Measurements from ENCODE around the gene TOX4.

The TOX4 gene

GRCh38 chr14:21533294-21533693 is 56.3 kb downstream of the TOX4 start:
- no peak overlapping the region for H3K27ac ChIP-seq
- H3K4me3 ChIP-seq (IDR thresholded peaks at IDR 0.05; ENCODE audit: insufficient read depth, low read depth, low read length): no peak overlapping the region
- no peak overlapping the region for H2AFZ ChIP-seq (ENCODE audit: low read depth)
- no peak for TF ChIP-seq CTCF (conservative IDR thresholded peaks at IDR 0.05; ENCODE audit: low read depth, low read length)
- H3K36me3 ChIP-seq (ENCODE audit: insufficient read depth): no peaks in the 10 kb centered on the region
- H3K4me1 ChIP-seq (ENCODE audit: low read depth, poor library complexity, severe bottlenecking): peaks cover 5% of the 10 kb centered on the region
- H3K9ac ChIP-seq: no peak overlapping the region
- no peaks in the 10 kb centered on the region for H3K79me2 ChIP-seq (ENCODE audit: insufficient read depth, low read depth)
- H3K4me2 ChIP-seq: no peak overlapping the region
- H3K27me3 ChIP-seq (ENCODE audit: insufficient read depth, low read depth): no peaks in the 10 kb centered on the region
- no peaks in the 10 kb centered on the region for H4K20me1 ChIP-seq (ENCODE audit: insufficient read depth)

- H3K4me3 ChIP-seq (IDR thresholded peaks at IDR 0.05; ENCODE audit: insufficient read depth, low read depth, low read length): no peak overlapping the region
- no peak overlapping the region for H3K9ac ChIP-seq
Observed at GRCh38 chr14:21534576-21534975, 57.6 kb downstream of the TOX4 start.

GRCh38 chr14:21535545-21536417 is 58.8 kb downstream of the TOX4 start:
- Histone ChIP-seq H3K4me3 (IDR thresholded peaks at IDR 0.05; ENCODE audit: insufficient read depth, low read depth, low read length) (no peak overlapping the region), H3K9ac (no peak overlapping the region), H4K20me1 (ENCODE audit: insufficient read depth) (no peaks in the 10 kb centered on the region), H3K79me2 (ENCODE audit: insufficient read depth, low read depth) (no peaks in the 10 kb centered on the region), H3K4me2 (no peak overlapping the region), H3K36me3 (ENCODE audit: insufficient read depth) (no peaks in the 10 kb centered on the region), H3K27me3 (ENCODE audit: insufficient read depth, low read depth) (no peaks in the 10 kb centered on the region), H2AFZ (ENCODE audit: low read depth) (no peak overlapping the region), H3K27ac (no peak overlapping the region), H3K4me1 (ENCODE audit: low read depth, poor library complexity, severe bottlenecking) (no peaks in the 10 kb centered on the region)
- TF ChIP-seq CTCF (conservative IDR thresholded peaks at IDR 0.05; ENCODE audit: low read depth, low read length): no peak

More at GRCh38 chr14:21534576-21534975, 57.6 kb downstream of the TOX4 start:
- no peak overlapping the region for H2AFZ ChIP-seq (ENCODE audit: low read depth)
- TF ChIP-seq CTCF (conservative IDR thresholded peaks at IDR 0.05; ENCODE audit: low read depth, low read length): no peak
- H3K27me3 ChIP-seq (ENCODE audit: insufficient read depth, low read depth): no peaks in the 10 kb centered on the region
- H3K79me2 ChIP-seq (ENCODE audit: insufficient read depth, low read depth): no peaks in the 10 kb centered on the region
- H3K4me1 ChIP-seq (ENCODE audit: low read depth, poor library complexity, severe bottlenecking): no peaks in the 10 kb centered on the region
- H4K20me1 ChIP-seq (ENCODE audit: insufficient read depth): no peaks in the 10 kb centered on the region
- H3K4me2 ChIP-seq: no peak overlapping the region
- no peaks in the 10 kb centered on the region for H3K36me3 ChIP-seq (ENCODE audit: insufficient read depth)
- no peak overlapping the region for H3K27ac ChIP-seq

GRCh38 chr14:21536418-21537089 is 59.6 kb downstream of the TOX4 start:
- Histone ChIP-seq H3K4me2 (no peak overlapping the region), H4K20me1 (ENCODE audit: insufficient read depth) (no peaks in the 10 kb centered on the region), H3K79me2 (ENCODE audit: insufficient read depth, low read depth) (no peaks in the 10 kb centered on the region), H3K4me1 (ENCODE audit: low read depth, poor library complexity, severe bottlenecking) (no peaks in the 10 kb centered on the region), H3K27me3 (ENCODE audit: insufficient read depth, low read depth) (no peaks in the 10 kb centered on the region), H3K9ac (no peak overlapping the region), H3K36me3 (ENCODE audit: insufficient read depth) (no peaks in the 10 kb centered on the region), H3K27ac (no peak overlapping the region), H2AFZ (ENCODE audit: low read depth) (no peak overlapping the region), H3K4me3 (IDR thresholded peaks at IDR 0.05; ENCODE audit: insufficient read depth, low read depth, low read length) (no peak overlapping the region)
- TF ChIP-seq CTCF (conservative IDR thresholded peaks at IDR 0.05; ENCODE audit: low read depth, low read length): no peak

Data from KMS-11 (cell line).